Calu3 (cell line): ENCODE results near the gene PCDH18. TPM values are rescaled to one million over a fixed set of nuclear protein-coding genes. Genes with fewer than 3 reads are reported as not detected.
"Not testable (repeated sequence)": the region's sequence is repeated elsewhere in the genome, so short reads cannot be mapped to it uniquely, and the experiment has no call there.

Source experiments
- BruUV-seq: library from RNA; stranded (reverse); fragments of 400-500 nt; replicated peaks from 2 replicates; lab custom pipeline; 2021; lab: Mats Ljungman, UMichigan
- CTCF ChIA-PET: fragments of 300-600 bp; sonication (Branson Sonifier 250); formaldehyde crosslinking; loops from one replicate; lab custom pipeline; 2022; ENCODE audit warnings: antibody characterized with exemption; lab: Charles Lee
- DNase-seq: peaks from one replicate; pipeline ENCODE4 v3.0.0; 2022
- H3K27ac Mint-ChIP-seq: one replicate; pipeline ENCODE4 v1.8.0; 2022; ENCODE audit warnings: mixed read lengths; ENCODE audit not compliant: unreplicated experiment
- H3K27me3 Mint-ChIP-seq: one replicate; pipeline ENCODE4 v1.8.0; 2022; ENCODE audit warnings: mixed read lengths; ENCODE audit not compliant: unreplicated experiment
- H3K36me3 Mint-ChIP-seq: one replicate; pipeline ENCODE4 v1.8.0; 2022; ENCODE audit warnings: mild to moderate bottlenecking, moderate library complexity, mixed read lengths; ENCODE audit not compliant: insufficient read depth, unreplicated experiment
- H3K4me1 Mint-ChIP-seq: one replicate; pipeline ENCODE4 v1.8.0; 2022; ENCODE audit warnings: mild to moderate bottlenecking, low read depth, mixed read lengths; ENCODE audit not compliant: unreplicated experiment
- H3K4me3 Mint-ChIP-seq: one replicate; pipeline ENCODE4 v1.8.0; 2022; ENCODE audit warnings: mild to moderate bottlenecking, low read depth, moderate library complexity, mixed read lengths; ENCODE audit not compliant: unreplicated experiment
- H3K9me3 Mint-ChIP-seq: one replicate; pipeline ENCODE4 v1.8.0; 2022; ENCODE audit warnings: low read depth, mixed read lengths; ENCODE audit not compliant: unreplicated experiment
- intact Hi-C: fragments of 100-400 bp; cut with micrococcal nuclease; formaldehyde crosslinking; loops from one replicate; pipeline ENCODE4 v1.10.0; 2022; ENCODE audit not compliant: unreplicated experiment
- total RNA-seq: library from RNA; stranded (reverse); gene quantifications from 2 replicates; pipeline ENCODE4 v1.2.3, GENCODE V29; 2022
- TF ChIP-seq, protein P1 (sequence below): fragments of 200-600 bp; IDR thresholded peaks from one replicate; pipeline ENCODE4 v1.8.0; 2022; ENCODE audit warnings: antibody characterized with exemption; ENCODE audit not compliant: unreplicated experiment

PCDH18 gene
- total RNA-seq, 1 experiment from 2014 or later, result 0.24 TPM

DNA sequence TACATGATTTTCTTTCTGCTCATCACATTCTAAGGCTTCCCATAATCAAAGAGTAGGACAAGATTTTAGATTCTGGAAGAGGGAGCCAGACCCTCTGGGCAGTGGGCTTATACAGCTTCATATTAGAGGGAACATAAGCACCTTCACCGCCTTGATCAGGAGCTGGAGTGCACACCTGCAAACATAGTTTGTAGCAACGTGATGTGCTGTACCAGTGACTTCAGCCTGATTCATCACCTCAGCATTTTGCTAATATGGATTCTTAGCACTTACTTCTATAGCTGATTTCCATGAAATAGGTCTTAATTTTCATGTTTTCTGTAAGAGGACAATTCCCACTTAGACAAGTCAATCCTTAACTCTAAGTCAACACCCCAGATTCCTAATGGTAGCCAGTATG lies 36.7 kb downstream of the PCDH18 start:
- no peaks in the 10 kb centered on the region for H3K9me3 Mint-ChIP-seq
- CTCF ChIA-PET, result no interaction called here
- TF ChIP-seq, protein P1, sequence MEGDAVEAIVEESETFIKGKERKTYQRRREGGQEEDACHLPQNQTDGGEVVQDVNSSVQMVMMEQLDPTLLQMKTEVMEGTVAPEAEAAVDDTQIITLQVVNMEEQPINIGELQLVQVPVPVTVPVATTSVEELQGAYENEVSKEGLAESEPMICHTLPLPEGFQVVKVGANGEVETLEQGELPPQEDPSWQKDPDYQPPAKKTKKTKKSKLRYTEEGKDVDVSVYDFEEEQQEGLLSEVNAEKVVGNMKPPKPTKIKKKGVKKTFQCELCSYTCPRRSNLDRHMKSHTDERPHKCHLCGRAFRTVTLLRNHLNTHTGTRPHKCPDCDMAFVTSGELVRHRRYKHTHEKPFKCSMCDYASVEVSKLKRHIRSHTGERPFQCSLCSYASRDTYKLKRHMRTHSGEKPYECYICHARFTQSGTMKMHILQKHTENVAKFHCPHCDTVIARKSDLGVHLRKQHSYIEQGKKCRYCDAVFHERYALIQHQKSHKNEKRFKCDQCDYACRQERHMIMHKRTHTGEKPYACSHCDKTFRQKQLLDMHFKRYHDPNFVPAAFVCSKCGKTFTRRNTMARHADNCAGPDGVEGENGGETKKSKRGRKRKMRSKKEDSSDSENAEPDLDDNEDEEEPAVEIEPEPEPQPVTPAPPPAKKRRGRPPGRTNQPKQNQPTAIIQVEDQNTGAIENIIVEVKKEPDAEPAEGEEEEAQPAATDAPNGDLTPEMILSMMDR, result no peak

GRCh38 chr4:137483313-137483959 lies 48.9 kb downstream of the PCDH18 start:
- H3K36me3 Mint-ChIP-seq, CTCF ChIA-PET, H3K27ac Mint-ChIP-seq, BruUV-seq, DNase-seq, H3K27me3 Mint-ChIP-seq, H3K9me3 Mint-ChIP-seq, intact Hi-C loops, H3K4me3 Mint-ChIP-seq, H3K4me1 Mint-ChIP-seq: not testable (repeated sequence)

More for the DNA sequence above, 36.7 kb downstream of the PCDH18 start:
- BruUV-seq, result no TSS peak
- Mint-ChIP-seq H3K4me1 (no peaks in the 10 kb centered on the region), H3K27ac (no peak overlapping the region), H3K36me3 (no peaks in the 10 kb centered on the region), H3K27me3 (no peaks in the 10 kb centered on the region), H3K4me3 (no peak overlapping the region)
- intact Hi-C loops, result no loop called here
- DNase-seq, result no peak

DNA sequence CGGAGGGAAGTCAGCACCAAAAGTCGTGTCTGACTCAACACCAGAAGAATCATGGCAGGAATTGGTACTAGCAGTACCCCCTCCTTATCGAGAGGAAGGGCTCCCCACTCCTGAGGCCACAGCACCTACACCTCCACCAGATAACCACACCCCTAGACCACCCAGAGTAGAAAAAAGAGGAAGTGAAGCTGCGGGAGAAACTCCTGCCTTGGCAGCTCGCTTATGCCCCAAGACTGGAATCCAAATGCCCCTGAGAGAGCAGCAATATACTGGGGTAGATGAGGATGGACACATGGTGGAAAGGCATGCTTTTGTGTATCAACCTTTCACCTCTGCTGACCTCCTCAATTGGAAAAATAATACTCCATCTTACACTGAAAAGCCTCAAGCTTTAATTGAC lies 52.6 kb downstream of the PCDH18 start:
- H3K9me3 Mint-ChIP-seq, H3K27ac Mint-ChIP-seq, intact Hi-C loops, H3K4me1 Mint-ChIP-seq, BruUV-seq, CTCF ChIA-PET, H3K36me3 Mint-ChIP-seq, H3K4me3 Mint-ChIP-seq, H3K27me3 Mint-ChIP-seq, DNase-seq: not testable (repeated sequence)

GRCh38 chr4:137476345-137476744 lies 55.9 kb downstream of the PCDH18 start:
- Mint-ChIP-seq H3K4me1 (peaks cover under 1% of the 10 kb centered on the region), H3K9me3 (peaks cover 3% of the 10 kb centered on the region), H3K36me3 (no peaks in the 10 kb centered on the region), H3K27me3 (no peaks in the 10 kb centered on the region), H3K27ac (no peak overlapping the region), H3K4me3 (no peak overlapping the region)
- BruUV-seq, result no TSS peak
- CTCF ChIA-PET, result no interaction called here
- intact Hi-C loops, result no loop called here
- DNase-seq, result no peak
- TF ChIP-seq, protein P1, result no peak

GRCh38 chr4:137474711-137475301 lies 57.5 kb downstream of the PCDH18 start:
- CTCF ChIA-PET, result no interaction called here
- TF ChIP-seq, protein P1, result no peak
- Mint-ChIP-seq H3K27ac (no peak overlapping the region), H3K27me3 (no peaks in the 10 kb centered on the region), H3K9me3 (peaks cover 3% of the 10 kb centered on the region), H3K4me1 (peaks cover 8% of the 10 kb centered on the region), H3K36me3 (peaks cover 5% of the 10 kb centered on the region), H3K4me3 (no peak overlapping the region)
- BruUV-seq, result no TSS peak
- intact Hi-C loops, result no loop called here
- no peak for DNase-seq
